HepG2 (cell line): Measurements from ENCODE around the gene HAGH. TPM values are rescaled to one million over a fixed set of nuclear protein-coding genes. Genes with fewer than 3 reads are reported as not detected.

Experiments
- BCL6 ChIP-seq: IDR thresholded peaks from 2 replicates; pipeline ENCODE4 v1.6.1; 2016; ENCODE audit warnings: missing genetic modification reagents, missing compliant biosample characterization
- CBX5 ChIP-seq: sonication (generic); formaldehyde crosslinking; IDR thresholded peaks from 2 replicates; pipeline ENCODE4 v1.4.0; 2020; ENCODE audit warnings: missing genetic modification reagents, borderline replicate concordance
- CREB3 ChIP-seq: sonication (generic); formaldehyde crosslinking; IDR thresholded peaks from 2 replicates; pipeline ENCODE4 v1.5.0; 2020; ENCODE audit warnings: missing genetic modification reagents
- CREM ChIP-seq, 2 experiments: sonication (generic) in 1 of 2; formaldehyde crosslinking in 1 of 2; IDR thresholded peaks; 2 replicates each; pipeline versions ENCODE4 v1.4.0 to v1.6.1; 2016 to 2020; ENCODE audit warnings: antibody characterized with exemption in 1 of 2, mild to moderate bottlenecking in 1 of 2, missing genetic modification reagents in 1 of 2
- KDM2A ChIP-seq: sonication (generic); formaldehyde crosslinking; IDR thresholded peaks from 2 replicates; pipeline ENCODE4 v1.4.0; 2020; ENCODE audit warnings: low read depth, missing genetic modification reagents, borderline replicate concordance
- MZF1 ChIP-seq: sonication (generic); formaldehyde crosslinking; IDR thresholded peaks from 2 replicates; pipeline ENCODE4 v1.8.1; 2023; ENCODE audit warnings: mild to moderate bottlenecking, missing genetic modification reagents, borderline replicate concordance
- SAP130 ChIP-seq: IDR thresholded peaks from 2 replicates; pipeline ENCODE4 v1.6.1; 2016; ENCODE audit warnings: low read depth
- SRSF1 ChIP-seq: fragments of 200-400 bp; formaldehyde crosslinking; optimal IDR thresholded peaks from 2 replicates; pipeline ENCODE3; 2017; ENCODE audit warnings: mild to moderate bottlenecking, low read depth, low read length, moderate library complexity
- TBL1XR1 ChIP-seq: fragments of 150-350 bp; IDR thresholded peaks from 2 replicates; pipeline ENCODE4 v1.6.1; 2014; ENCODE audit warnings: borderline replicate concordance, low read length; ENCODE audit not compliant: partially characterized antibody
- TGIF2 ChIP-seq: IDR thresholded peaks from 2 replicates; pipeline ENCODE4 v1.6.1; 2016; ENCODE audit warnings: control low read depth, missing compliant biosample characterization
- ZFP36L2 ChIP-seq: sonication (generic); formaldehyde crosslinking; IDR thresholded peaks from 2 replicates; pipeline ENCODE4 v1.4.0; 2020; ENCODE audit warnings: missing genetic modification reagents
- ZIK1 ChIP-seq: sonication (generic); formaldehyde crosslinking; IDR thresholded peaks from 2 replicates; pipeline ENCODE4 v1.5.0; 2020; ENCODE audit warnings: mild to moderate bottlenecking, low read depth, missing genetic modification reagents, borderline replicate concordance
- ZNF138 ChIP-seq: sonication (generic); formaldehyde crosslinking; IDR thresholded peaks from 2 replicates; pipeline ENCODE4 v1.5.0; 2020; ENCODE audit warnings: mild to moderate bottlenecking, low read depth, missing genetic modification reagents
- ZNF383 ChIP-seq: sonication (generic); formaldehyde crosslinking; IDR thresholded peaks from 2 replicates; pipeline ENCODE4 v1.4.0; 2020; ENCODE audit warnings: missing genetic modification reagents, mild to moderate bottlenecking, borderline replicate concordance
- ZNF510 ChIP-seq: sonication (generic); formaldehyde crosslinking; IDR thresholded peaks from 2 replicates; pipeline ENCODE4 v1.4.0; 2020; ENCODE audit warnings: low read depth, mild to moderate bottlenecking, missing genetic modification reagents
- ZNF556 ChIP-seq: sonication (generic); formaldehyde crosslinking; IDR thresholded peaks from 2 replicates; pipeline ENCODE4 v1.4.0; 2020; ENCODE audit warnings: mild to moderate bottlenecking, missing genetic modification reagents, borderline replicate concordance
- ZUFSP ChIP-seq: sonication (generic); formaldehyde crosslinking; IDR thresholded peaks from 2 replicates; pipeline ENCODE4 v1.9.0; 2021; ENCODE audit warnings: missing genetic modification reagents, mild to moderate bottlenecking, borderline replicate concordance
- polyA plus RNA-seq, 8 experiments: library from polyadenylated mRNA; depleted of rRNA in 3 of 8; stranded (reverse) in 7 of 8; unstranded in 1 of 8; fragments of >200 nt; fragmentation: Illumina TruSeq in 4 of 8; extraction: Trizol in 4 of 8; gene quantifications; 2 replicates each; pipeline versions ENCODE4 v1.2.1 to v1.2.3, GENCODE V29; 2011 to 2016; ENCODE audit warnings: low read depth in 4 of 8, missing spikeins in 1 of 8, mixed read lengths in 1 of 8; ENCODE audit not compliant: insufficient read depth in 1 of 8
- total RNA-seq, 5 experiments: library from RNA; depleted of rRNA; stranded (reverse); fragments of >200 nt; fragmentation: Illumina TruSeq; extraction: Trizol; gene quantifications; 2 replicates each; pipeline ENCODE4 v1.2.3, GENCODE V29; 2016; ENCODE audit warnings: low read depth in 1 of 5
- TF ChIP-seq, protein P1 (sequence below), 2 experiments: sonication (generic) in 1 of 2; formaldehyde crosslinking in 1 of 2; IDR thresholded peaks; 2 replicates each; pipeline versions ENCODE4 v1.4.0 to v1.6.1; 2016 to 2020; ENCODE audit warnings: borderline replicate concordance in 1 of 2, low read depth in 1 of 2, mild to moderate bottlenecking in 1 of 2, missing genetic modification reagents in 1 of 2

Gene HAGH
- total and polyA plus RNA-seq, 2 of the 13 experiments (the other 11 are each of a cell fraction or from before 2014, with no cell fraction given): 70.4 to 95.4 TPM

GRCh38 chr16:1782408-1783264, 44.0 kb downstream of the HAGH start, which contains the start of the genes NUBP2 and SPSB3 (continued):
- TF ChIP-seq CREM (IDR thresholded peaks at IDR 0.05): peak; percentile 98
- TF ChIP-seq CREM (CRISPR knock-in tag; IDR thresholded peaks at IDR 0.05): peak; percentile 75
- TF ChIP-seq CBX5 (CRISPR knock-in tag): peak; percentile 59; the same call in 1 of the 2 replicates
- peak; percentile 94 for TF ChIP-seq SAP130 (CRISPR knock-in tag)
- no peak for TF ChIP-seq CREB3
- TF ChIP-seq ZNF138 (CRISPR knock-in tag): no peak
- no peak for TF ChIP-seq ZFP36L2 (CRISPR knock-in tag)
- no peak for TF ChIP-seq ZNF383 (CRISPR knock-in tag)
- no peak for TF ChIP-seq ZIK1 (CRISPR knock-in tag)
- no peak for TF ChIP-seq ZNF510 (CRISPR knock-in tag)
- TF ChIP-seq ZNF556 (CRISPR knock-in tag): no peak
- TF ChIP-seq MZF1 (CRISPR knock-in tag): no peak
- TF ChIP-seq ZUFSP: no peak
- TF ChIP-seq, protein P1, sequence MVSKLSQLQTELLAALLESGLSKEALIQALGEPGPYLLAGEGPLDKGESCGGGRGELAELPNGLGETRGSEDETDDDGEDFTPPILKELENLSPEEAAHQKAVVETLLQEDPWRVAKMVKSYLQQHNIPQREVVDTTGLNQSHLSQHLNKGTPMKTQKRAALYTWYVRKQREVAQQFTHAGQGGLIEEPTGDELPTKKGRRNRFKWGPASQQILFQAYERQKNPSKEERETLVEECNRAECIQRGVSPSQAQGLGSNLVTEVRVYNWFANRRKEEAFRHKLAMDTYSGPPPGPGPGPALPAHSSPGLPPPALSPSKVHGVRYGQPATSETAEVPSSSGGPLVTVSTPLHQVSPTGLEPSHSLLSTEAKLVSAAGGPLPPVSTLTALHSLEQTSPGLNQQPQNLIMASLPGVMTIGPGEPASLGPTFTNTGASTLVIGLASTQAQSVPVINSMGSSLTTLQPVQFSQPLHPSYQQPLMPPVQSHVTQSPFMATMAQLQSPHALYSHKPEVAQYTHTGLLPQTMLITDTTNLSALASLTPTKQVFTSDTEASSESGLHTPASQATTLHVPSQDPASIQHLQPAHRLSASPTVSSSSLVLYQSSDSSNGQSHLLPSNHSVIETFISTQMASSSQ (IDR thresholded peaks at IDR 0.05; ENCODE audit: low read depth): 0 out of 2 replicates have a peak, but pooled peaks have one; percentile 11
- TF ChIP-seq, protein P1 (CRISPR knock-in tag; IDR thresholded peaks at IDR 0.05; ENCODE audit: borderline replicate concordance): no peak
- TF ChIP-seq KDM2A (CRISPR knock-in tag): peak; percentile 94
- TF ChIP-seq SRSF1: peak; percentile 30
- 0 out of 2 replicates have a peak, but pooled peaks have one; percentile 32 for TF ChIP-seq TGIF2
- TF ChIP-seq BCL6 (CRISPR knock-in tag): no peak
- TF ChIP-seq TBL1XR1: peak; percentile 28
